Adipocyte (in vitro differentiated cells): Measurements from ENCODE around the gene FAM163A.

Experiments
- DNase-seq: peaks from one replicate; pipeline ENCODE4 v3.0.0-alpha.2; 2015; ENCODE audit warnings: low read depth
- H3K27me3 ChIP-seq: replicated peaks from 2 replicates; pipeline ENCODE4 v1.7.0; 2013; ENCODE audit warnings: mild to moderate bottlenecking, low read length, moderate library complexity; ENCODE audit not compliant: control insufficient read depth, insufficient read depth
- H3K36me3 ChIP-seq: 2 replicates; pipeline ENCODE4 v1.7.0; 2013; ENCODE audit warnings: low read length, mild to moderate bottlenecking, moderate library complexity; ENCODE audit not compliant: control insufficient read depth, insufficient read depth, severe bottlenecking
- H3K4me1 ChIP-seq: 2 replicates; pipeline ENCODE4 v1.7.0; 2013; ENCODE audit warnings: mild to moderate bottlenecking, low read length, moderate library complexity; ENCODE audit not compliant: control insufficient read depth, insufficient read depth
- H3K4me3 ChIP-seq: 2 replicates; pipeline ENCODE4 v1.7.0; 2013; ENCODE audit warnings: mild to moderate bottlenecking, low read length, moderate library complexity
- H3K9ac ChIP-seq: 2 replicates; pipeline ENCODE4 v1.7.0; 2013; ENCODE audit warnings: mild to moderate bottlenecking, low read length, moderate library complexity
- H3K9me3 ChIP-seq: 2 replicates; pipeline ENCODE4 v1.7.0; 2013; ENCODE audit warnings: mild to moderate bottlenecking, low read length, moderate library complexity; ENCODE audit not compliant: control insufficient read depth

The FAM163A gene

DNA sequence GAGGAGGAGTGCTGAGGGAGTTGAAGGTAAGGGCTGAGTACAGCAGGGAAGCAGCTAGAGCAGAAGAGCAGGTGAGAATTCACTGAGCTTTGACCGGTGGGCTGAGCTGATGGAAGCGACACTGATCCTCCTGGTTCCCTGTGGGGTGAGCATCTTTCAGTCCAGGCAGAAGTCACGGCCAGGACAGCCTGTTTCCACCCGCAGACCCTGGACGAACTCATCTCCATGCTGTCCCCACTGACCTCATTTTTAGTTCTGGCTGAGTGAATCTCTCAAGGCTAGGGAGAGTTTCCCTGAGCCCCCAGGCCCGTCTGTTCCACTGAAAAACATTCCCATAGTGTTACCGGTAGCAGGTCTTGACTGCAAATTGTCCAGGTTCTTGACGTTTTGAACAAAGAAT, 31.5 kb downstream of the FAM163A start:
- Histone ChIP-seq H3K36me3 (no peaks in the 10 kb centered on the region), H3K4me3 (no peak overlapping the region), H3K9ac (no peak overlapping the region), H3K4me1 (peaks cover 4% of the 10 kb centered on the region), H3K9me3 (peaks cover 11% of the 10 kb centered on the region), H3K27me3 (peaks cover 26% of the 10 kb centered on the region)
- DNase-seq = no peak

DNA sequence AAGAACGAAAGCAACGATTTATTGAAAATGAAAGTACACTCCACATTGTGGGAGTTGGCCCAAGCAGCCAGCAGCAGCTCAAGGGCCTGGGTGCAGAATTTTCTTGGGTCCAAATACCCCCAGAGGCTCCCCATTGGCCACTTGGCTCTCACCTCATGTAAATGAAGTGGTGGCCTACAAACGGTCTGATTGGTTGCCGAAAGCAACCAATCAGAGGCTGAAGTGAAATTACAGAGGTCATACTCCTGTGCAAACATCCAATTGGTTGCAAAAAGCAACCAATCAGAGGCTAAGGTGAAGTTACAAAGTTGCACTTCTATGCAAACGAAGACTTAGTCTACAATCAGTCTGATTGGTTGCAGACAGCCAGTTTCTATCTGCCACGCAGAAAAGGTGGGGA, 31.9 kb downstream of the FAM163A start:
- no peak overlapping the region for H3K9ac ChIP-seq
- H3K9me3 ChIP-seq = peaks cover 11% of the 10 kb centered on the region
- no peaks in the 10 kb centered on the region for H3K36me3 ChIP-seq
- DNase-seq = no peak
- H3K4me3 ChIP-seq = no peak overlapping the region
- peaks cover 8% of the 10 kb centered on the region for H3K4me1 ChIP-seq
- H3K27me3 ChIP-seq = peaks cover 26% of the 10 kb centered on the region

DNA sequence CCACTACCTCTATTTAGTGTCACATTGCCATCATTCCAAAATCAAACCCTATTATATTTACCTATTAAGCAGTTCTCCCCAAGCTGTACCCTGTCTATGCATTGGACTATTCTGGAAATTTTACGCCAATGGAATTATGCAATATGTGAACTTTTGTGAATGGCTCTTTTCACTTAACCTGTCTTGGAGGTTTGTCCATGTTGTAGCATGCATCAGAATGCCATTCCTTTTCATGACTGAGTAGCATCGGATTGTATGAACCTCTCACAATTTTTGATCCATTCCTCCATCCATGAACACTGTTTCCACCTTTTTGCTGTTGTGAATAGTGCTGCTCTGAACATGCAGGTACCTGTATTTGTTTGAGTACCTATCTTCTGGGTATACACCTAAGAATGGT, 33.7 kb downstream of the FAM163A start:
- H3K9me3 ChIP-seq = peaks cover 11% of the 10 kb centered on the region
- H3K27me3 ChIP-seq = peaks cover 21% of the 10 kb centered on the region
- peaks cover 14% of the 10 kb centered on the region for H3K4me1 ChIP-seq
- DNase-seq = no peak
- no peak overlapping the region for H3K9ac ChIP-seq
- no peak overlapping the region for H3K4me3 ChIP-seq
- no peaks in the 10 kb centered on the region for H3K36me3 ChIP-seq

DNA sequence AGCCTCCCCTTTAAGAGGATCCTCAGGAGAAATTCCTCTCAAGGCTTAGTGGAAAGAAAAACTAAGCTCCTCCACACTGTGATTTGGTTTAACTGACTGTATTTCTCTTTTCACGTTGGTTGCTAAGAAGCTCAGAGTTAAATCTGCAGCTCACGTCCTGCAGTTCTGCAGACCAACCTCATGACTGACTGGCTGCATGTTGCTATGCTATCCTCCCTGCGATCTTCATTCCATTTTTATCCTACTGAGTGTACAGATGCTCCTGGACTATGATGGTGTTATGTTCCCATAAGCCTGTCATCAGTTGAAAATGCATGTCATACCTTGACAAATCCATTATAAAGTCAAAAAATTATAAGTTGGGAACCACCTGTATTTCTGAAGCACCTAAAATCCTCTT, 34.6 kb downstream of the FAM163A start:
- Histone ChIP-seq H3K4me1 (peaks cover 14% of the 10 kb centered on the region), H3K27me3 (peaks cover 26% of the 10 kb centered on the region), H3K9me3 (peaks cover 6% of the 10 kb centered on the region), H3K36me3 (no peaks in the 10 kb centered on the region), H3K4me3 (no peak overlapping the region), H3K9ac (no peak overlapping the region)
- DNase-seq = no peak

DNA sequence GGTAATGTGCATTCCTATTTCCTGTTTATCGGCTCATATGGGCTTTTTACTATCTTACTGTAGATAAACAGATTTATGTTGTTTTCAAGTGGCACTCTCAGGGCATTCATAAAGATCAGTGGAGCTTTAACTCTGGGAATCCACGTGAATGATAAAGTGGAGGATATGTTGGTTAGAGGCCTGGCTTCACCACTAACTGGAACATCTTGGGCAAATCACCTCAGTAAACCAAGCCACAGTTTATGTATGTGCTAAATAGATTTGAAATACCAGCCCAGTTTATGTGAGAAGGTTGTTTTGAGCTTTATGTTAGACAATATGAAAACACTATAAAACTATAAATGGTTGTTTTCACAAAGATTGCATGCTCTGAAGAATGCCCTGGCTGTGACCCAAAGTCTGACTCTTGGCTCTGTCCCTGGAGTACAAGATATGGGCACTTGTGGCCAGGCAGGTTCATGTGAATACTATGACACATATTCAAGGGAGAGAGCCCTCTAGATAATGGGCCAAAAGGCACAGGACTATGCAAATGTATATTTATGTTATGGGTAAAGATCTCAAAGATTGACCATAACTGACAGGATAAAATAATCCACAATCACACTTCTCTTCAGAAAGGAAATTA, 36.7 kb downstream of the FAM163A start:
- H3K9me3 ChIP-seq = no peaks in the 10 kb centered on the region
- peaks cover 14% of the 10 kb centered on the region for H3K4me1 ChIP-seq
- peak; percentile 2 for DNase-seq
- no peak overlapping the region for H3K4me3 ChIP-seq
- peaks cover 19% of the 10 kb centered on the region for H3K27me3 ChIP-seq
- H3K36me3 ChIP-seq = no peaks in the 10 kb centered on the region
- no peak overlapping the region for H3K9ac ChIP-seq

DNA sequence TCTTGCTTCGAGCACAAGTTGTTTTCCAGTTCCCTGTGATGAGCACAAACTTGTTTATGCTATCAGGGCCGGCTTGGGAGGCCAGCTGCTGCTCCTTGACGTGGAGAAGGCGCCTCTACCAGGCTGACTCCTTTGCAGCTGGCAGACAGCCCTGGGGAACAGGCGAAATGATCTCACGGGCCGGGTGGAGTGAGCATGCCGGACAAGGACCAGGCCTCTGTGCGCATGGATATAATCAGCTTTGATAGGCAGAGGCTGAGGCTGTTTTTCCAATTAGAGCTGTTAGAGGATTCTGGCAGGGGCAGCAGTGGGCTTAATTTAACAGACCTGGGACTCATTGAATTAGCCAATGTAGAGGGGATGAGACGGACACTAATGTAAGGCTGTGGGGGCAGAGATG, 38.9 kb downstream of the FAM163A start:
- peak; percentile 12 for DNase-seq

DNA sequence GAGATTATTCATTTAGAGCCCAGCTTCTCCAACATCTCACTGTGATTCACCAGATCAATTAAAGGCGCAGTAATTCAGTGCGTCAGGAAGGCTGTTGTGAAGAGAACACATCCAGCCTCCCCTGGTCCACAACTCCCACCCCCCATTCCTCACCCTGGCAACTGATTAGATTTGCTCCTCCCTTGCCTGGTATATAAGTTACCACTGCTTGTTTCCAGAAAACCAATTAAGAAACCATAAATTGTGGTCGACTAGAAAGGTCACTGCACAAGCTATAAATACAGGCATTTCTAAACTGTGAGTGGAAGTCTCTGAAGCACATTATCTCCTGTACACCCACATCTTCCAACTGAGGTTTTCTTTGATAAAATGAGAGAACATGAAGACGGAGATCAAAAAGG, 41.9 kb downstream of the FAM163A start:
- peaks cover 38% of the 10 kb centered on the region for H3K27me3 ChIP-seq
- H3K4me1 ChIP-seq = peaks cover 6% of the 10 kb centered on the region
- no peak overlapping the region for H3K9ac ChIP-seq
- DNase-seq = no peak
- no peak overlapping the region for H3K4me3 ChIP-seq
- H3K36me3 ChIP-seq = no peaks in the 10 kb centered on the region
- H3K9me3 ChIP-seq = no peaks in the 10 kb centered on the region

More for the DNA sequence above, 38.9 kb downstream of the FAM163A start:
- Histone ChIP-seq H3K27me3 (peaks cover 21% of the 10 kb centered on the region), H3K36me3 (no peaks in the 10 kb centered on the region), H3K9ac (no peak overlapping the region), H3K4me1 (peaks cover 14% of the 10 kb centered on the region), H3K9me3 (no peaks in the 10 kb centered on the region), H3K4me3 (no peak overlapping the region)

DNA sequence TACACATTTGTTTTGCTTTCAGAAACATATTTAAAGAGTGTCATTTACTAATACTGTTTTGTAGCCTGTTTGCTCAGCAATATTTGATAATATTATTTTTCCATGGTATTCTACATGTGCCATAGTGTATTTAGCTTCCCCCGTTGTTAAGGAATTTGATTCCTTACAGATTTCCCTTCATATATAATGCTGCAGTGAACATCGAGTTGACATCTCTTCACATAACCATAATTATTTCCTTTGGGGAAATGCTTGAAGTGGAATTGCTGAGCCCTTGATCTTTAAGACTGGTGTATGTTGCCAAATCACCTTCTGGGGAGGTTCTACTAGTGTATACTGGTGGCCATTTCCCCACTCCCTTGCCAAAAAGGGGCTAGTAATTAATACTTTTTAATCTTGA, 42.6 kb downstream of the FAM163A start:
- H3K9ac ChIP-seq = no peak overlapping the region
- peaks cover 44% of the 10 kb centered on the region for H3K27me3 ChIP-seq
- DNase-seq = no peak
- H3K4me3 ChIP-seq = no peak overlapping the region
- H3K9me3 ChIP-seq = no peaks in the 10 kb centered on the region
- H3K36me3 ChIP-seq = no peaks in the 10 kb centered on the region
- H3K4me1 ChIP-seq = no peaks in the 10 kb centered on the region

DNA sequence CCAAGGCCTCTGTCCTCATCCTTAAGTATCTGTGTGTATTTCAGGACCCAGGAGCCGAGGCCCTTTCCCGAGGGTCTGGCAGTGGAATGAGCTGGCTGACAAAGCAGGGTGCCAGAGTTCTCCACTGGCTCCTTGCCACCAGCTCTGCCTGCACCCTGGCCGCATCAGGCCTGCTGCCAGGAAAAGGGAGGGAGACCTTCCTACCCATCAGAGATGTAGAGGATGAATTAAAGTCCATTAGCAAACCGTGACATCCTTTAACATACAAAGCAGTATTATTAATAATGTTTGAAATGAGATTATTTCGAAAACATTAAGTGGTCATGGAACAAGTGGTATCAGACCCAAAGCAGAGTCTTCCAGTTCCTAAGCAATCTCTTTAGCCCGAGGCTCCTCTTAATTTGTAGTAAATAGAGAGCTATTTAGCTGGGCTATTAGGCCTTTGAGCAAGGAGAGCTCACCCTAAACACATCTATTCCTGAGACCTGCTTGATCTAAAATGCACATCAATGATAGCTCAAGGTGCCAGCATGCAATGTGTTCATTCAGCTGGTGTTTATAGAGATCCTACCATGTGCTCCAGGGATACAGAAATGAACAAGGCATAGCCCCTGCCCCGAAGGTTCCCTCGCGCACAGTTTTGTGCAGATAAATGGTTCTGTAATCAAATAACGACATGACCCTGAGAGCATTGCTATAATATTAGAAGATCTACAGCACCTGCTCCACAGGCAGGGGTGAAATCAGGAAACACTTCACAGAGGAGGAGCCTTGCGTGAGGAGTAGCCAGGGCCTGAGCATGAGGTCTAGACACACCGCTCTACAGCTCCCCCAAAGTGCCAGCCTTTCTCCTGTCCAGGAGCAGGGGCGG, 44.0 kb downstream of the FAM163A start:
- Histone ChIP-seq H3K9me3 (no peaks in the 10 kb centered on the region), H3K4me1 (no peaks in the 10 kb centered on the region), H3K36me3 (no peaks in the 10 kb centered on the region), H3K4me3 (no peak overlapping the region), H3K9ac (no peak overlapping the region), H3K27me3 (peaks cover 51% of the 10 kb centered on the region)
- DNase-seq = no peak

DNA sequence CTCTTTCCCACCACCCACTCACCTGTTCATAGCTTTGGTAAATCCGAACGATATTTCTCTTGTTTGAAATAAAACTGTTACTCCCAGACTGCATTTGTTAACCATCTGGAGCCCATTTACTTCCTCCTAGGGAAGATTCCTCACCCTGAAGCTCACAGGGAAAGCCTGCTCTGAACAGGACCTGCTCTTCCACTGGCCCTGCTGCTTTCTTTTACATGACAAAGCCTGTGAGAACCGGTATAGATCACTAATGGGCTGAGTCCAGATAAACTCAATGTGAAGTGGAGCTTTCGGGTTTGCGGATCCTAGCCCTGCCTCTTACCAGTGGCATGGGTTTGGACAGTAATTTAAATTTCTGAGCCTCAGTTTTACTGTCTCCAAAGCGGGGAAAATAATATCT, 45.2 kb downstream of the FAM163A start:
- H3K4me3 ChIP-seq = no peak overlapping the region
- H3K4me1 ChIP-seq = no peaks in the 10 kb centered on the region
- no peaks in the 10 kb centered on the region for H3K36me3 ChIP-seq
- no peak overlapping the region for H3K9ac ChIP-seq
- peaks cover 51% of the 10 kb centered on the region for H3K27me3 ChIP-seq
- H3K9me3 ChIP-seq = no peaks in the 10 kb centered on the region
- no peak for DNase-seq

DNA sequence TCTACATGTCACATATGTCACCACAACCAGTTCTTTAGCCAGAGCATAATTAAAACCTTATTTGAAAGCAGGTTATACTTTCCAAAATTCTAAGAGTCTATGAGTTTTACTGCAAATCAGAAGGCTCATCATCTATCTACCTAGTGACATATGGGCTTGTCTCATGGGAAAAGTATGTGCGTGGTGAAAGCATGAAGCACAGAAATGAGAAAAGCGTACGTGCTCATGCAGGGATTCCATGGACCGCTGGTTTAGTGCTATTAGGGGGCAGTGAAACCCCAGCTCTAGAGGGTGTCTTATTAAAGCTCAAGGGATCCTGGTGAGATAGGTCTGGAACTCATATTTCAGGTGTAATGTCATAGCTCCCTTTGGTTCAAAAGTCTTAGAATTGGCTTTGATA, 50.2 kb downstream of the FAM163A start:
- DNase-seq = no peak
- H3K4me1 ChIP-seq = no peaks in the 10 kb centered on the region
- H3K9me3 ChIP-seq = no peaks in the 10 kb centered on the region
- H3K9ac ChIP-seq = no peak overlapping the region
- H3K4me3 ChIP-seq = no peak overlapping the region
- peaks cover 38% of the 10 kb centered on the region for H3K27me3 ChIP-seq
- H3K36me3 ChIP-seq = no peaks in the 10 kb centered on the region
